GM23338 (cell line): Measurements from ENCODE around the gene RICTOR. TPM values are rescaled to one million over a fixed set of nuclear protein-coding genes. Genes with fewer than 3 reads are reported as not detected.

ENCODE experiments used
- ATAC-seq: fragments of 200-7000 bp; cut with Tn5 transposase; 3 replicates; pipeline ENCODE4 v1.9.1; 2020
- DNase-seq: peaks from one replicate; pipeline ENCODE4 v3.0.0-alpha.2; 2015; ENCODE audit warnings: low spot score
- H2AFZ ChIP-seq: fragments of 200-600 bp; sonication (generic); 2 replicates; pipeline ENCODE4 v1.8.0; 2016; ENCODE audit warnings: antibody characterized with exemption, mild to moderate bottlenecking, moderate library complexity
- H3F3A ChIP-seq: fragments of 200-600 bp; sonication (generic); replicated peaks from 2 replicates; pipeline ENCODE4 v1.8.0; 2017; ENCODE audit warnings: antibody characterized with exemption, mixed run types, low read depth
- H3K27ac ChIP-seq: fragments of 200-600 bp; sonication (generic); 2 replicates; pipeline ENCODE4 v1.6.1; 2016; ENCODE audit warnings: low read depth
- H3K27me3 ChIP-seq: fragments of 200-600 bp; sonication (generic); 2 replicates; pipeline ENCODE4 v1.8.0; 2016; ENCODE audit warnings: mild to moderate bottlenecking, mixed run types, moderate library complexity; ENCODE audit not compliant: insufficient read depth
- H3K36me3 ChIP-seq: fragments of 200-600 bp; sonication (generic); 2 replicates; pipeline ENCODE4 v1.8.0; 2016; ENCODE audit warnings: mild to moderate bottlenecking; ENCODE audit not compliant: insufficient read depth
- H3K4me1 ChIP-seq: fragments of 200-600 bp; sonication (generic); 2 replicates; pipeline ENCODE4 v1.8.0; 2016; ENCODE audit warnings: mild to moderate bottlenecking, moderate library complexity; ENCODE audit not compliant: insufficient read depth
- H3K4me2 ChIP-seq: fragments of 200-600 bp; sonication (generic); 2 replicates; pipeline ENCODE4 v1.7.1; 2017; ENCODE audit warnings: mixed run types
- H3K4me3 ChIP-seq: fragments of 200-600 bp; sonication (generic); 2 replicates; pipeline ENCODE4 v1.6.1; 2016; ENCODE audit warnings: mixed run types
- H3K79me2 ChIP-seq: fragments of 200-600 bp; sonication (generic); replicated peaks from 2 replicates; pipeline ENCODE4 v1.8.0; 2017; ENCODE audit warnings: mild to moderate bottlenecking; ENCODE audit not compliant: insufficient read depth
- H3K9me2 ChIP-seq: fragments of 200-600 bp; sonication (generic); 2 replicates; pipeline ENCODE4 v1.8.0; 2017; ENCODE audit not compliant: insufficient read depth
- H4K20me1 ChIP-seq: fragments of 200-600 bp; sonication (generic); replicated peaks from 2 replicates; pipeline ENCODE4 v1.8.0; 2017; ENCODE audit warnings: mild to moderate bottlenecking; ENCODE audit not compliant: insufficient read depth
- H3K27ac Mint-ChIP-seq: 2 replicates; pipeline ENCODE4 v1.8.0; 2020; ENCODE audit warnings: inconsistent platforms, mild to moderate bottlenecking, moderate library complexity, mixed read lengths
- H3K27me3 Mint-ChIP-seq: 3 replicates; pipeline ENCODE4 v1.8.0; 2022; ENCODE audit warnings: low read depth, mild to moderate bottlenecking, moderate library complexity, mixed read lengths, inconsistent platforms; ENCODE audit not compliant: insufficient read depth, poor library complexity
- H3K36me3 Mint-ChIP-seq: 3 replicates; pipeline ENCODE4 v1.8.0; 2021; ENCODE audit warnings: low read depth, mild to moderate bottlenecking, inconsistent platforms, moderate library complexity, mixed read lengths
- H3K4me1 Mint-ChIP-seq: 3 replicates; pipeline ENCODE4 v1.8.0; 2020; ENCODE audit warnings: mild to moderate bottlenecking, inconsistent platforms, mixed read lengths
- H3K4me3 Mint-ChIP-seq: 3 replicates; pipeline ENCODE4 v1.8.0; 2021; ENCODE audit warnings: moderate library complexity, mild to moderate bottlenecking, inconsistent platforms, mixed read lengths
- H3K9me3 Mint-ChIP-seq: 3 replicates; pipeline ENCODE4 v1.8.0; 2020; ENCODE audit warnings: moderate library complexity, mild to moderate bottlenecking, inconsistent platforms, mixed read lengths
- EZH2 ChIP-seq: fragments of 200-600 bp; sonication (generic); IDR thresholded peaks from one replicate; pipeline ENCODE4 v1.8.0; 2017; ENCODE audit warnings: antibody characterized with exemption, mild to moderate bottlenecking, low read depth; ENCODE audit not compliant: unreplicated experiment
- EZH2phosphoT487 ChIP-seq: fragments of 200-600 bp; sonication (generic); IDR thresholded peaks from one replicate; pipeline ENCODE4 v1.8.1; 2018; ENCODE audit warnings: antibody characterized with exemption; ENCODE audit not compliant: unreplicated experiment
- JUNB ChIP-seq: IDR thresholded peaks from one replicate; pipeline ENCODE4 v1.6.1; 2016; ENCODE audit warnings: antibody characterized with exemption; ENCODE audit not compliant: unreplicated experiment
- STAT1 ChIP-seq: IDR thresholded peaks from one replicate; pipeline ENCODE4 v1.6.1; 2016; ENCODE audit warnings: antibody characterized with exemption; ENCODE audit not compliant: unreplicated experiment
- ZNF331 ChIP-seq: fragments of 250-450 bp; sonication (Bioruptor Pico); IDR thresholded peaks from 2 replicates; pipeline ENCODE4 v1.5.0; 2020; ENCODE audit warnings: low read depth, mild to moderate bottlenecking, moderate library complexity
- polyA plus RNA-seq: library from polyadenylated mRNA; unstranded; fragments of >200 nt; fragmentation: Nextera tagmentation; extraction: Ambion mirVana; gene quantifications from 2 replicates; pipeline ENCODE4 v1.2.1, GENCODE V29; 2016
- total RNA-seq: library from RNA; depleted of rRNA; stranded (reverse); fragments of >200 nt; shearing (Covaris generic); gene quantifications from 2 replicates; pipeline ENCODE4 v1.2.3, GENCODE V29; 2014
- TF ChIP-seq, protein P1 (sequence below): fragments of 250-450 bp; sonication (Bioruptor Pico); IDR thresholded peaks from 2 replicates; pipeline ENCODE4 v1.5.0; 2020; ENCODE audit warnings: mild to moderate bottlenecking, moderate library complexity
- TF ChIP-seq, protein P2 (sequence below), 2 experiments: fragments of 200-600 bp in 1 of 2; sonication (generic) in 1 of 2; conservative IDR thresholded peaks; 2 replicates each; pipeline versions ENCODE4 v1.5.1 to v1.6.1; 2016 to 2017; ENCODE audit warnings: antibody characterized with exemption in 2 of 2, low read depth in 2 of 2, mild to moderate bottlenecking in 2 of 2, moderate library complexity in 1 of 2

The RICTOR gene
- total and polyA plus RNA-seq, 2 experiments from 2014 or later, result 9.9 to 27.4 TPM

DNA sequence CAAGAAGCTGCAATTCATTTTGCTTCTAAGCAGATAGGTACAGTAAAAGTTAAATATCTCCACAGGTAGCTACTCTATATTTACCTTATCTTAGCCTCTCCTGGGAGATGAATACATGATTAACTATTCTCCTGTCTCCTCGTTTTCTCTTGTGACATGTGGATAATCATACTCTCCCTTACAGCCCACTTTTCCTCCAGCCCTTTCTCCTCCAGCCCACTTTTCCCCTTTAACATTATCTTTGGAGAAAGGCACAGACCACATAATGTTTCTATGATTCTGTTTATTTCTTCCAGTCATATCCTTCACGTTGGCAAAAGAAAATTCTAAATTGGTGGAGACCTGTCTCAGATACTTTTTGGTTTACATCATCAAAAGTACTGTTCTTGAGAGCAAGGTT, 144.4 kb downstream of the RICTOR start (continued):
- TF ChIP-seq, protein P1, sequence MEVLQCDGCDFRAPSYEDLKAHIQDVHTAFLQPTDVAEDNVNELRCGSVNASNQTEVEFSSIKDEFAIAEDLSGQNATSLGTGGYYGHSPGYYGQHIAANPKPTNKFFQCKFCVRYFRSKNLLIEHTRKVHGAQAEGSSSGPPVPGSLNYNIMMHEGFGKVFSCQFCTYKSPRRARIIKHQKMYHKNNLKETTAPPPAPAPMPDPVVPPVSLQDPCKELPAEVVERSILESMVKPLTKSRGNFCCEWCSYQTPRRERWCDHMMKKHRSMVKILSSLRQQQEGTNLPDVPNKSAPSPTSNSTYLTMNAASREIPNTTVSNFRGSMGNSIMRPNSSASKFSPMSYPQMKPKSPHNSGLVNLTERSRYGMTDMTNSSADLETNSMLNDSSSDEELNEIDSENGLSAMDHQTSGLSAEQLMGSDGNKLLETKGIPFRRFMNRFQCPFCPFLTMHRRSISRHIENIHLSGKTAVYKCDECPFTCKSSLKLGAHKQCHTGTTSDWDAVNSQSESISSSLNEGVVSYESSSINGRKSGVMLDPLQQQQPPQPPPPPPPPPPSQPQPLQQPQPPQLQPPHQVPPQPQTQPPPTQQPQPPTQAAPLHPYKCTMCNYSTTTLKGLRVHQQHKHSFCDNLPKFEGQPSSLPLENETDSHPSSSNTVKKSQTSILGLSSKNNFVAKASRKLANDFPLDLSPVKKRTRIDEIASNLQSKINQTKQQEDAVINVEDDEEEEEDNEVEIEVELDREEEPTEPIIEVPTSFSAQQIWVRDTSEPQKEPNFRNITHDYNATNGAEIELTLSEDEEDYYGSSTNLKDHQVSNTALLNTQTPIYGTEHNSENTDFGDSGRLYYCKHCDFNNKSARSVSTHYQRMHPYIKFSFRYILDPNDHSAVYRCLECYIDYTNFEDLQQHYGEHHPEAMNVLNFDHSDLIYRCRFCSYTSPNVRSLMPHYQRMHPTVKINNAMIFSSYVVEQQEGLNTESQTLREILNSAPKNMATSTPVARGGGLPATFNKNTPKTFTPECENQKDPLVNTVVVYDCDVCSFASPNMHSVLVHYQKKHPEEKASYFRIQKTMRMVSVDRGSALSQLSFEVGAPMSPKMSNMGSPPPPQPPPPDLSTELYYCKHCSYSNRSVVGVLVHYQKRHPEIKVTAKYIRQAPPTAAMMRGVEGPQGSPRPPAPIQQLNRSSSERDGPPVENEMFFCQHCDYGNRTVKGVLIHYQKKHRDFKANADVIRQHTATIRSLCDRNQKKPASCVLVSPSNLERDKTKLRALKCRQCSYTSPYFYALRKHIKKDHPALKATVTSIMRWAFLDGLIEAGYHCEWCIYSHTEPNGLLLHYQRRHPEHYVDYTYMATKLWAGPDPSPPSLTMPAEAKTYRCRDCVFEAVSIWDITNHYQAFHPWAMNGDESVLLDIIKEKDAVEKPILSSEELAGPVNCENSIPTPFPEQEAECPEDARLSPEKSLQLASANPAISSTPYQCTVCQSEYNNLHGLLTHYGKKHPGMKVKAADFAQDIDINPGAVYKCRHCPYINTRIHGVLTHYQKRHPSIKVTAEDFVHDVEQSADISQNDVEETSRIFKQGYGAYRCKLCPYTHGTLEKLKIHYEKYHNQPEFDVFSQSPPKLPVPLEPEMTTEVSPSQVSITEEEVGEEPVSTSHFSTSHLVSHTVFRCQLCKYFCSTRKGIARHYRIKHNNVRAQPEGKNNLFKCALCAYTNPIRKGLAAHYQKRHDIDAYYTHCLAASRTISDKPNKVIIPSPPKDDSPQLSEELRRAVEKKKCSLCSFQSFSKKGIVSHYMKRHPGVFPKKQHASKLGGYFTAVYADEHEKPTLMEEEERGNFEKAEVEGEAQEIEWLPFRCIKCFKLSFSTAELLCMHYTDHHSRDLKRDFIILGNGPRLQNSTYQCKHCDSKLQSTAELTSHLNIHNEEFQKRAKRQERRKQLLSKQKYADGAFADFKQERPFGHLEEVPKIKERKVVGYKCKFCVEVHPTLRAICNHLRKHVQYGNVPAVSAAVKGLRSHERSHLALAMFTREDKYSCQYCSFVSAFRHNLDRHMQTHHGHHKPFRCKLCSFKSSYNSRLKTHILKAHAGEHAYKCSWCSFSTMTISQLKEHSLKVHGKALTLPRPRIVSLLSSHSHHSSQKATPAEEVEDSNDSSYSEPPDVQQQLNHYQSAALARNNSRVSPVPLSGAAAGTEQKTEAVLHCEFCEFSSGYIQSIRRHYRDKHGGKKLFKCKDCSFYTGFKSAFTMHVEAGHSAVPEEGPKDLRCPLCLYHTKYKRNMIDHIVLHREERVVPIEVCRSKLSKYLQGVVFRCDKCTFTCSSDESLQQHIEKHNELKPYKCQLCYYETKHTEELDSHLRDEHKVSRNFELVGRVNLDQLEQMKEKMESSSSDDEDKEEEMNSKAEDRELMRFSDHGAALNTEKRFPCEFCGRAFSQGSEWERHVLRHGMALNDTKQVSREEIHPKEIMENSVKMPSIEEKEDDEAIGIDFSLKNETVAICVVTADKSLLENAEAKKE (CRISPR knock-in tag), result no peak
- no peak for TF ChIP-seq STAT1

GRCh38 chr5:38927470-38927869, 146.7 kb downstream of the RICTOR start:
- peaks cover 4% of the 10 kb centered on the region; the same call in 1 of the 2 replicates for H3K9me2 ChIP-seq
- DNase-seq, result no peak
- no peaks in the 10 kb centered on the region for H3K27me3 ChIP-seq
- Mint-ChIP-seq H3K27ac (no peak overlapping the region), H3K4me3 (no peak overlapping the region), H3K36me3 (peaks cover 15% of the 10 kb centered on the region), H3K9me3 (peaks cover 8% of the 10 kb centered on the region), H3K4me1 (peaks cover 25% of the 10 kb centered on the region), H3K27me3 (peaks cover 7% of the 10 kb centered on the region)
- no peak overlapping the region for H3K27ac ChIP-seq
- no peaks in the 10 kb centered on the region for H4K20me1 ChIP-seq
- no peak for ATAC-seq
- no peaks in the 10 kb centered on the region for H3K79me2 ChIP-seq
- H3K4me1 ChIP-seq, result peaks cover 17% of the 10 kb centered on the region
- no peak overlapping the region for H2AFZ ChIP-seq
- H3K36me3 ChIP-seq, result no peaks in the 10 kb centered on the region
- H3K4me2 ChIP-seq, result no peak overlapping the region
- H3F3A ChIP-seq, result no peaks in the 10 kb centered on the region
- H3K4me3 ChIP-seq, result no peak overlapping the region
- TF ChIP-seq JUNB (no peak), ZNF331 (CRISPR knock-in tag) (no peak), STAT1 (no peak), EZH2 (no peak), EZH2phosphoT487 (no peak)
- TF ChIP-seq, protein P1 (CRISPR knock-in tag), result no peak
- TF ChIP-seq, protein P2, sequence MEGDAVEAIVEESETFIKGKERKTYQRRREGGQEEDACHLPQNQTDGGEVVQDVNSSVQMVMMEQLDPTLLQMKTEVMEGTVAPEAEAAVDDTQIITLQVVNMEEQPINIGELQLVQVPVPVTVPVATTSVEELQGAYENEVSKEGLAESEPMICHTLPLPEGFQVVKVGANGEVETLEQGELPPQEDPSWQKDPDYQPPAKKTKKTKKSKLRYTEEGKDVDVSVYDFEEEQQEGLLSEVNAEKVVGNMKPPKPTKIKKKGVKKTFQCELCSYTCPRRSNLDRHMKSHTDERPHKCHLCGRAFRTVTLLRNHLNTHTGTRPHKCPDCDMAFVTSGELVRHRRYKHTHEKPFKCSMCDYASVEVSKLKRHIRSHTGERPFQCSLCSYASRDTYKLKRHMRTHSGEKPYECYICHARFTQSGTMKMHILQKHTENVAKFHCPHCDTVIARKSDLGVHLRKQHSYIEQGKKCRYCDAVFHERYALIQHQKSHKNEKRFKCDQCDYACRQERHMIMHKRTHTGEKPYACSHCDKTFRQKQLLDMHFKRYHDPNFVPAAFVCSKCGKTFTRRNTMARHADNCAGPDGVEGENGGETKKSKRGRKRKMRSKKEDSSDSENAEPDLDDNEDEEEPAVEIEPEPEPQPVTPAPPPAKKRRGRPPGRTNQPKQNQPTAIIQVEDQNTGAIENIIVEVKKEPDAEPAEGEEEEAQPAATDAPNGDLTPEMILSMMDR (conservative IDR thresholded peaks at IDR 0.05; ENCODE audit: low read depth in 2 of 2), result no peak
